Gastrocnemius medialis (tissue), 4 donors: Measurements from ENCODE around the gene SCUBE1.

Source experiments
- CTCF ChIP-seq, 5 experiments: fragments of 450-650 bp in 3 of 5; fragments of 200-600 bp in 2 of 5; sonication (generic) in 2 of 5; IDR thresholded peaks in 4 of 5; conservative IDR thresholded peaks in 1 of 5; 1 replicate in 4 of 5; 2 replicates in 1 of 5; pipeline ENCODE4 v1.5.1; 2016 to 2019; ENCODE audit warnings: antibody characterized with exemption in 5 of 5, mild to moderate bottlenecking in 3 of 5, moderate library complexity in 3 of 5
- POLR2A ChIP-seq, 2 donors: fragments of 450-650 bp; IDR thresholded peaks; one replicate each; pipeline ENCODE4 v1.6.1; 2017; ENCODE audit warnings: antibody characterized with exemption in 2 of 2, mild to moderate bottlenecking in 2 of 2, moderate library complexity in 2 of 2

DNA sequence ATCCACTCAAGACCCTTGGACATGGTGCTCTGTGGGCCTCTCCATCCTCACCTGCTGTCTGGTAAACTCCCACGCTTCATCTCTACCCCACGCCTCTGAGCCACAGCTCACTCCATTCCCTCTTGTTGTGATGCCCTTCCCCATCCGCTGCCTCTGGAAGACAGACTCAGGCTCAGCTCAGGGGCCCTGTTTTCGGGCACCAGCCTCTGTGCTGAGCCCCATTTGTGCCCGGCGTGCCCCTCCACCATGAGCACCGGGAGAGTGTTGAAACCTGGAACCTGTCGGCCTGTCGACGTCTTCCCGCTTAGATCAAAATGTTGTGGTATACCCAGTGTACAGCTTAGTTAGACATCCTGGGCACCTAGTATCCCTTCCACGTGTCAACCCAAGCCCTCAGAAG is 6.5 kb upstream of the SCUBE1 start:
- TF ChIP-seq CTCF (IDR thresholded peaks at IDR 0.05 in 4 of 5, conservative IDR thresholded peaks at IDR 0.05 in 1 of 5) (no peak), POLR2A (IDR thresholded peaks at IDR 0.05) (no peak)
